ENCODE results near the gene FXR1. TPM values are rescaled to one million over a fixed set of nuclear protein-coding genes. Genes with fewer than 3 reads are reported as not detected.
"Not testable (repeated sequence)": the region's sequence is repeated elsewhere in the genome, so short reads cannot be mapped to it uniquely, and the experiment has no call there.

The FXR1 gene
- total RNA-seq, 1 donor from 2014 or later = 145 TPM

DNA sequence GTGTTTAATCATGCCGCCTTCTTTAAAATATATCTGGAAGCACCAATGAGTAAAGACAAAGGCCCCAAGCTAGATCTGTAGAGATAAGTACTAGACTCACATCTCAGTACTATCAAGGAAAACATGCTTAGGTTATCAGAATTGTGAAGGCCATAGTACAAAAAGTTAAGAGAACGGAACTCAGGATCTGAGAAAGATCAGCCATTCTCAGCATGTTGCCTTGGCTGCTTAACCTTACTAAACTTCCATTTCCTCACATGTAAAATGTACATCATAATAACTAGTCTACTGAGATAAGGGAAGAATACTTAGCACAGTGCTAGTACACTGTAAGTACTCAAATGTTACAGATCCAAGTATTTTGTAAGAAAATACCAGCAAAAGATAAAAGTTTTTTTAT lies 69.4 kb downstream of the FXR1 start:
- TF ChIP-seq, protein P1, sequence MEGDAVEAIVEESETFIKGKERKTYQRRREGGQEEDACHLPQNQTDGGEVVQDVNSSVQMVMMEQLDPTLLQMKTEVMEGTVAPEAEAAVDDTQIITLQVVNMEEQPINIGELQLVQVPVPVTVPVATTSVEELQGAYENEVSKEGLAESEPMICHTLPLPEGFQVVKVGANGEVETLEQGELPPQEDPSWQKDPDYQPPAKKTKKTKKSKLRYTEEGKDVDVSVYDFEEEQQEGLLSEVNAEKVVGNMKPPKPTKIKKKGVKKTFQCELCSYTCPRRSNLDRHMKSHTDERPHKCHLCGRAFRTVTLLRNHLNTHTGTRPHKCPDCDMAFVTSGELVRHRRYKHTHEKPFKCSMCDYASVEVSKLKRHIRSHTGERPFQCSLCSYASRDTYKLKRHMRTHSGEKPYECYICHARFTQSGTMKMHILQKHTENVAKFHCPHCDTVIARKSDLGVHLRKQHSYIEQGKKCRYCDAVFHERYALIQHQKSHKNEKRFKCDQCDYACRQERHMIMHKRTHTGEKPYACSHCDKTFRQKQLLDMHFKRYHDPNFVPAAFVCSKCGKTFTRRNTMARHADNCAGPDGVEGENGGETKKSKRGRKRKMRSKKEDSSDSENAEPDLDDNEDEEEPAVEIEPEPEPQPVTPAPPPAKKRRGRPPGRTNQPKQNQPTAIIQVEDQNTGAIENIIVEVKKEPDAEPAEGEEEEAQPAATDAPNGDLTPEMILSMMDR (conservative IDR thresholded peaks at IDR 0.05; ENCODE audit: low read depth, low read length) = no peak
- DNase-seq (ENCODE audit: low read depth) = no peak
- no peak overlapping the region for H3K4me3 ChIP-seq (ENCODE audit: low read depth, low read length)

DNA sequence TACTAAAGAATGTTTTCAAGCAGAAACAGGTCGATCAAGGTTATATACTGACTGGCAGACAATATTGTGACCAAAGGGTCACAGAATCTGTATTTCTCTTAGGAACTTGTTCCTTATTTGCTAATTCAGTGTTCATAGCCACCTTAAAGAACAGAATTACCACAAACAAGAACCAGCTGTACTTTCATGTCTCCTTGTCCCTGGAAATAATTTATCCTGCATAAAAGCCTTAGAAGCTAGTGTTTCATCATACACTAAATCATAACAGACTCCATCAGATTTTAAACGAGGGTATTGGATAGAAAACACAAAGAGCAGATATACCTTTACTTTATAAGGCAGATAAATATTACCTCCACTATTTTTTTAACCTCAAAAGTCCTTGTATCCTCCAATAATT lies 70.7 kb downstream of the FXR1 start:
- peak; percentile 13 for DNase-seq (ENCODE audit: low read depth)
- no peak overlapping the region for H3K4me3 ChIP-seq (ENCODE audit: low read depth, low read length)
- TF ChIP-seq, protein P1 (conservative IDR thresholded peaks at IDR 0.05; ENCODE audit: low read depth, low read length) = no peak

- H3K4me3 ChIP-seq (ENCODE audit: low read depth, low read length); DNase-seq (ENCODE audit: low read depth): not testable (repeated sequence)
These were observed 73.9 kb downstream of the FXR1 start for GRCh38 chr3:180986366-180986765.

GRCh38 chr3:180987344-180987743 lies 74.9 kb downstream of the FXR1 start:
- TF ChIP-seq, protein P1 (conservative IDR thresholded peaks at IDR 0.05; ENCODE audit: low read depth, low read length) = no peak
- no peak for DNase-seq (ENCODE audit: low read depth)
- no peak overlapping the region for H3K4me3 ChIP-seq (ENCODE audit: low read depth, low read length)

DNA sequence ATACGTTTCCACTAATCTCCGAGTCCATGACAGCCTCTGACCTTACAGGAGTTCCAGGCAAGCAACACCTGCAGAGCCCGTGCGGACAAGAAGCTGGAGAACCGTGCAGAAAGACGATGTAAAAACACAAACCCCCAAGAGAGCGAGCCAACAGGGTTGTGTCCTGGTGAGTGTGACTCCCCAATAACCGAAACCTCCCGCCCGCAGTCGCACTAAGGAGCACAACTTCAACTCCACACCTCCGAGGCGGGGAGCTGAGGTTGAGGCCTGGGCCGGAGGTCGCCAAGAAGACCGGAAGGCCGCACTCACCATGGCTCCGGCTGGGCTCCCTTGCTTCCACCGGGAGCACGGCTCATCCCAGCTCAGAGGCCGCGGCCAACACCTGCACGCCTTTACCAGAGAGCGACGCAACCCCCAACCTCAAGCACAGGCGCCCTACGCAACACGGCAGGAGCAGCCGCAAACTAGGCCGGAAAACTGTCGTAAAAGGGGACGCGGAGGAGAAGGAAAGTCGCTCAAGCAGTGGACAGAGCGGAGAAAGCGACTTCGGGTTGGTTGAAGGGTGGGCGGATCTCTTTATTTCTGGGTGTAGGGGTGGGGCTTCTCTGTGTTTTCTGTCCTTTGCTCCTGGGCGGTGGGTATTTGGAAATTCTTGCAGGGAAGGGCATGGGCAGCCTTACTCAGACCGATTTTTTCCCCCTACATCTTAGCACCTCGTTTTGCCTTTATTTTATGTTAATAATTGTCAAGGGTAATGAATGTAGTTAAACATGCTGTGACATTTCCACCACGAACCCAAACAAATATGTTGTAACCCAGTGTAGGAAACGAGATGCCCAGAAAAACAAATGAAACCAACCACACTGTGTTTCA lies 77.1 kb downstream of the FXR1 start, which contains the start of gene DNAJC19:
DNAJC19 (minus strand) TSS at position 446 of the 873 bp plus-strand sequence; CDS start at position 312, 134 bp downstream.
- H3K4me3 ChIP-seq (ENCODE audit: low read depth, low read length) = peak within 1 kb of the TSS; percentile 93
- TF ChIP-seq, protein P1 (conservative IDR thresholded peaks at IDR 0.05; ENCODE audit: low read depth, low read length) = no peak
- DNase-seq (ENCODE audit: low read depth) = peak; percentile 86

- TF ChIP-seq, protein P1 (conservative IDR thresholded peaks at IDR 0.05; ENCODE audit: low read depth, low read length) = no peak
- H3K4me3 ChIP-seq (ENCODE audit: low read depth, low read length) = peak overlapping the region; percentile 93
- no peak for DNase-seq (ENCODE audit: low read depth)
These were observed 78.0 kb downstream of the FXR1 start for GRCh38 chr3:180990505-180990904.

- no peak overlapping the region for H3K4me3 ChIP-seq (ENCODE audit: low read depth, low read length)
- TF ChIP-seq, protein P1 (conservative IDR thresholded peaks at IDR 0.05; ENCODE audit: low read depth, low read length) = no peak
- DNase-seq (ENCODE audit: low read depth) = no peak
These were observed 84.0 kb downstream of the FXR1 start for GRCh38 chr3:180996415-180996932.

- H3K4me3 ChIP-seq (ENCODE audit: low read depth, low read length); DNase-seq (ENCODE audit: low read depth): not testable (repeated sequence)
These were observed 89.9 kb downstream of the FXR1 start for GRCh38 chr3:181002331-181002730.

DNA sequence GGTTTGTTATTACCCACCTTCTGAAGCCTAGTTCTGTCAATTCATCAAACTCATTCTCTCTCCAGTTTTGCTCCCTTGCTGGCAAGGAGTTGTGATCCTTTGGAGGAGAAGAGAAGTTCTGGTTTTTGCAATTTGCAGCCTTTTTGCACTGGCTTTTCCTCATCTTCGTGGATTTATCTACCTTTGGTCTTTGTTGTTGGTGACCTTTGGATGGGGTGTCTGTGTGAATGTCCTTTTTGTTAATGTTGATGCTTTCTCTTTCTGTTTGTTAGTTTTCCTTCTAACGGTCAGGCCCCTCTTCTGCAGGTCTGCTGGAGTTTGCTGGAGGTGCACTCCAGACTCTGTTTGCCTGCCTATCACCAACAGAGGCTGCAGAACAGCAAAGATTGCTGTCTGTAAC lies 91.0 kb downstream of the FXR1 start:
- not testable (repeated sequence) for H3K4me3 ChIP-seq (ENCODE audit: low read depth, low read length); DNase-seq (ENCODE audit: low read depth)
